Effector CD4-positive, alpha-beta T cell (primary cell): ENCODE results near the gene RNF157.
A peak's percentile ranks its signal among the peaks of the same experiment; 100 is the strongest.
"Not testable (repeated sequence)": the region's sequence is repeated elsewhere in the genome, so short reads cannot be mapped to it uniquely, and the experiment has no call there.

Source experiments
- DNase-seq: peaks from one replicate; pipeline ENCODE4 v3.0.0-alpha.2; 2020

RNF157 gene

DNA sequence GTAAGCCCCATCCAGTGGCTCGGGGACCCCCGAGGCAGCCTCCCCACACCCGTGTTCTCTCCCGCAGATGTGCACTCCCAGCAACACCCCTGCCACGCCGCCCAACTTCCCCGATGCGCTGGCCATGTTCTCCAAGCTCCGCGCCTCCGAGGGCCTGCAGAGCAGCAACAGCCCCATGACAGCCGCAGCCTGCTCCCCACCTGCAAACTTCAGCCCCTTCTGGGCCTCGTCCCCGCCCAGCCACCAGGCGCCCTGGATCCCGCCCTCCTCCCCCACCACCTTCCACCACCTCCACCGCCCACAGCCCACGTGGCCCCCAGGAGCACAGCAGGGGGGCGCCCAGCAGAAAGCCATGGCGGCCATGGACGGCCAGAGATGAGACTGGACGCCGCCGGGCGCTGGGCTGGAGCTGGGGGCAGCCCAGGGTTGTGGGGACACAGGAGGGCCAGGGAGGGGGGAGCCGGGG, 29.9 kb upstream of the RNF157 start:
- DNase-seq = no peak

GRCh38 chr17:76268991-76269981, 29.0 kb upstream of the RNF157 start:
- DNase-seq = no peak

DNA sequence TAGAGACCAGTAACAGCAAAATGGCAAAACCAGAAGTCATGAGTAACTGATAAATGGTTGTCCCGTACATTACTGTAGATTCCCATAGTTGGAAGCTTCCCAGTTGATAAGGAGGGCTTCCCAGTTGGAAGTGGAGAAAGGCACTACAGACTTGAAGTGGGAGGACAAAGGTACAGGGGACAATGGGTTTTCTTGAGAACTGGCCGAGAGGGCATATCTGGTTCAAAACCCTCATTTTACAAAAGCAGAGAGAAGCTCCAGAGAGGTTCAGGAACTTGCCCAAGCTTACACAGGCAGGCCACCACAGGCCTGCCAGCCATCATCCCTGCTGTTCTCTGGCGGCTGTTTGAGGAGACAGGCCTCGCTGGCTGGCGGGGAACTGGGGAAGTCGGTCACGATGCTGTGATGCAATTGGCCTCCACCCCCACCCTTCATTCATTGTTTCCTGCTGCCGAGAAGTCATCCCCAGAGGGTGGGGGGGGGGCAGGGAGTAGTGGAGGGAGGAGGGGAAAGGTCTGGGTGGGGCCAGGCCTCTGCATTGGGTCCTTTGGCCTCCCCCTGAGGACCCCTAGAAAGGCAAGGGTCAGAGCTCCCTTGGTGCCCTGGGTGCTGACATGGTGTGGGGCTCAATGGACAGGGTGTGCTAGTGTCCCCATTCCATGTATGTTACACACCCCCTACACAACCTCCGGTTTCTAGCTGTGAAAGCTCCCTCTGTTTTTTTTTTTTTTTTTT, 27.9 kb upstream of the RNF157 start:
- DNase-seq = peak; percentile 66

DNA sequence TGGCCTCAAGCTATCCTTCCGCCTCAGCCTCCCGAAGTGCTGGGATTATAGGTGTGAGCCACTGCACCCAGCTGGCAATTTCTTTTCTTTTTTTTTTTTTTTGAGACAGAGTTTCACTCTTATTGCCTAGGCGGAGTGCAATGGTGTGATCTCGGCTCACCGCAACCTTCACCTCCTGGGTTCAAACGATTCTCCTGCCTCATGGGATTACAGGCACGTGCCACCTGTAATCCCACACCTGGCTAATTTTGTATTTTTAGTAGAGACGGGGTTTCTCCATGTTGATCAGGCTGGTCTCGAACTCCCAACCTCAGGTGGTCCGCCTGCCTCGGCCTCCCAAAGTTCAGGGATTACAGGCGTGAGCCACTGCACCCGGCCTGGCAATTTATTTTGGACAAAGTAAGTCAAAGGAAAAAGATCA, 27.3 kb upstream of the RNF157 start:
- not testable (repeated sequence) for DNase-seq

GRCh38 chr17:76267051-76267576, 26.8 kb upstream of the RNF157 start:
- DNase-seq = no peak

DNA sequence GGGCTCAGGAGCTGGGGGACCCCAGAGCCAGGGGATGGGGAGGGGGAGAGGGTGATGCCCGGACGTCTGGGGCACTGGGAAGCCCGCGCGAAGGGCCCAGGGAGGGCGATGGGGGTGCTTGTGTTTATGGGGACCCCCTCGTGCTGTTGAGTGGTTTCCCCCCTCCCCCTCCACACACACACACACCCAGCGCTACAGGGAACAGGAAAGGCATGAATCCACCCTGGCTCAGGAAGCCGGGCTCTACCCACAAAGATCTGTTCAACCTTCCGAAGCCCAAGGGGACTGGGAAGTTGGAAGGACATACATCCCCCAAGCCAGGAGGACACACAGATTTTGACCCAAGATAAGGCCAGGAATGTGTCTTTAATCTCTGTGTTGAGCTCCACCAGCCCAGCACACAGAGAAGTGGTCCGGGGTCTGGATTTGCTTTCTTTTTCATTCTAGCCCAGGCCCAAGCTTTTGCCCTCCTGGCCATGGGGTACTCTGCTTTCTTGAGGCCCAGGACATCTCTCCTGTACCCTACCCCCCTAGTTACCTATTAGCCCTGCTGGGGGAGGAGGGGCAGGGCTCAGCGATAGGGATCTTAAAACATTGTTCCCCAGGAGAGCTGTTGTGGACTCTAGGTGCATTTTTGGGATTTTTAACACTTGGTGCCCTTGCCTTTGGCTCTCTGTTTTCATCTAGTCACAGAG, 26.1 kb upstream of the RNF157 start:
- DNase-seq = no peak

GRCh38 chr17:76265624-76266243, 25.4 kb upstream of the RNF157 start:
- DNase-seq = peak; percentile 49

DNA sequence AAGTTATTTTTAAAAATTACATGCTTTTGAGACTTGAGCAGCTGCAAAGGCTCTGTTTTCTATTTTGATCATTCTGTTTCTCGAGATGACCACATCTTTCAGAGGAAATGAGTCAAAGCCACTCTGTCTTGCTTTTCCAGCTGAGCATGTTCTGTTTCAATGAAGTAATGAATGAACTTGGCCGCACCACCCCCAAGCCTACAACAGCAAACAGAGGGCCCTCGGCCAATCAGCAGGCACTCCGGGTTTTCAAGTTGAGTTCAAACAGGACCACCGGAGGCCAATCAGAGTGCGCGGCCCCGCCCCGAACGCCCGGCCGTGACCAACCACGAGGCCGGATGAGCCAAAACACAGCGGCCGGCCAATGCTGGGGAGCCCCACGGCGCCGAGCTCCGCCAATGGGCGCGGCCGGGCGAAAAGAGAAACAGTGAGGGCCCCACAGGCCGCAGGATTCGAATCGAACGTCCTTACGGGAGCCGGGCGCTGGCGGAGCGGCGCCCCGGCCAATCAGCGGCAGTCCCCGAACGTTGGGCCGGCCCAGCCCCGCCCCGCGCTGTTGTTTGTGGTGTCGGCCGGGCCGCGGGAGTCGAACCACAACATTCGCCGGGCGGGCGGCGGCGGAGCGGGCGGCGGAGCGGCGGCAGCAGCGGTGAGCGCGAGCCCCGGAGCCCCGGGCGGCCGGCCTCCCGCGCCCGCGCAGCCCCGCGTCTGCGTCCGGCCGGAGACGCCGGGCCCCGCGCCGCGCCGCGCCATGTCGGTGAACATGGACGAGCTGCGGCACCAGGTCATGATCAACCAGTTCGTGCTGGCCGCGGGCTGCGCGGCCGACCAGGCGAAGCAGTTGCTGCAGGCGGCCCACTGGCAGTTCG, 24.7 kb upstream of the RNF157 start, which contains the start of gene UBALD2:
Gene UBALD2 (plus strand): TSS at position 594 of the 869 bp plus-strand sequence. CDS start 158 bp downstream, at position 752.
- DNase-seq = peak; percentile 98

DNA sequence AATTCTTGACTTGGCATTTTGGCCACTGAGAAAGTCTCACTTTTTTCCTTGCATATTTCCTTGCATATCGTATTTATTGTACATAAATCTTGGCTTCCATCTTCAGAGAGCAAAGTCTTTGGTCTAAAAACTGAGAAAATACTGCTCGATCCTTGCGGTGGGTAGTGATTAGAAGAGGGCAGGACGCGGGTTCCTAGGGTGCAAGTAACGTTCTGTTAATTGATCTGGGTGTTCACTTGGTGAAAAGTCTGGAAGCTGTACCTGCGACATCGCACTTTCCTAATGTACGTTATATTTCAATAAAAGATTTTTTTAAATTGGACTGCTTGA, 24.1 kb upstream of the RNF157 start:
- DNase-seq = no peak

DNA sequence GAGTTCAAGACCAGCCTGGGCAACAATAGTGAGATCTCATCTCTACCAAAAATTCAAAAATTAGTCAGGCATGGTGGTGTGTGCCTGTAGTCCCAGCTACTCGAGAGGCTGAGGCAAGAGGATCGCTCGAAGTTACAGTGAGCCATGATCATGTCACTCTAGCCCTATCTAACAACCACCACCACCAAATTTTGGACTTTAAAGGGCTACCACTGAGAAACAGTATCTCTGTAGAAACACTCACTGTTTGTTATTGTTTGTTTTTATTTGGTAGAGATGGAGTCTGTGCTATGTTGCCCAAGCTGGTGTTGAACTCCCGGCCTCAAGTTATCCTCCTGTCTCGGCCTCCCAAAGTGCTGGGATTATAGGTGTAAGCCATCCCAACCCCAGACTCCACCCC, 23.6 kb upstream of the RNF157 start:
- DNase-seq = no peak

- no peak for DNase-seq
Measured at GRCh38 chr17:76262732-76263344, 22.5 kb upstream of the RNF157 start.

- no peak for DNase-seq
Measured at GRCh38 chr17:76261421-76262215, 21.3 kb upstream of the RNF157 start.

DNA sequence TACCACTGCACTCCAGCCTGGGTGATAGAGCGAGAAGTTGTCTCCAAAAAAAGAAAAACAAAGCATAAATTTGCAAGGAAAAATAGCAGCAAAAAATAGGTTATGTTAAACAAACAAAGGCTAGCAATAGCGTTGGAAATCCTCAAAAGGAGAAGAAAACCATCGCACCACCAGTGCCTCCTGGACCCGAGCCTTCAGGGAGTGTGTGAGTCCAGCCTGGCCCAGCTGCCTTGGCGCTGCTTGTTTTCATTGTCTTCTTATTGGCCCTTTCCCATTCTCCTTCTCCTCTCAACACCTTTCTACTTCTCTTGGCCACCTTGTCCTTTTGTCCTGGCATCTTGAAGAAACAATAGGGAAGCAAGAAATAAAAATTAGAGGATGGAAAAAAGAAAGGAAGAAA, 20.4 kb upstream of the RNF157 start:
- no peak for DNase-seq

GRCh38 chr17:76260220-76260619, 19.9 kb upstream of the RNF157 start:
- no peak for DNase-seq

- DNase-seq = not testable (repeated sequence)
Measured at GRCh38 chr17:76256430-76257050, 16.2 kb upstream of the RNF157 start.

GRCh38 chr17:76255801-76256429, 15.6 kb upstream of the RNF157 start:
- no peak for DNase-seq

- DNase-seq = no peak
Measured at GRCh38 chr17:76254275-76254674, 14.0 kb upstream of the RNF157 start.

DNA sequence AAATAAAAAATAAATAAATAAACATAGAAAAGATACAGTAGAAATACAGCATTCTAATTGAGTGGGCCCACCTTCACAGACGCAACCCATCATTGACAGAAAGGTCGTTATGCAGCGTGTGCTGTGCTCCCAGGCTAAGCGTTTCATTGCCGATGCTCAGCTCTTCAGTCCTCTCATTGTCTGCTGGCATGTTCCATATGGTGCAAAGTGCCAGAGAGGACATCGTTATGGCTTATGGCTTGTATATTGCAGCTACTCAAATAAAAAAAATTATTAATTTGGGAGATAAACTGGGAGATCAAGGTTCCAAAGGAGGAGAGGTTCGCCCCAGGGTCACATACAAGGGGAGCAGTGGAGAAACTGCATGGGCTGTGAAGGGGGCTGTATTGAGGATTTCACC, 13.5 kb upstream of the RNF157 start:
- no peak for DNase-seq
